IPS-NIHi7 (cell line): ENCODE measurements around the gene DGKB.
A peak's percentile ranks its signal among the peaks of the same experiment; 100 is the strongest.
"Not testable (repeated sequence)": the region's sequence is repeated elsewhere in the genome, so short reads cannot be mapped to it uniquely, and the experiment has no call there.

Experiments
- DNase-seq: peaks from one replicate; pipeline ENCODE4 v3.0.0; 2012; ENCODE audit warnings: mixed read lengths; ENCODE audit errors: extremely low spot score

The DGKB gene

GRCh38 chr7:14585232-14585631, 317.3 kb downstream of the DGKB start:
- no peak for DNase-seq

GRCh38 chr7:14583518-14583917, 319.0 kb downstream of the DGKB start:
- no peak for DNase-seq

- no peak for DNase-seq
Observed at GRCh38 chr7:14582010-14582409, 320.5 kb downstream of the DGKB start.

GRCh38 chr7:14579971-14580370, 322.6 kb downstream of the DGKB start:
- no peak for DNase-seq

GRCh38 chr7:14576578-14576977, 326.0 kb downstream of the DGKB start:
- DNase-seq, result no peak

- no peak for DNase-seq
Observed at GRCh38 chr7:14570750-14571607, 331.6 kb downstream of the DGKB start.

- DNase-seq, result no peak
Observed at GRCh38 chr7:14552060-14552459, 350.5 kb downstream of the DGKB start.

GRCh38 chr7:14551310-14551709, 351.2 kb downstream of the DGKB start:
- DNase-seq, result no peak

- DNase-seq, result no peak
Observed at GRCh38 chr7:14542624-14543023, 359.9 kb downstream of the DGKB start.

- DNase-seq, result no peak
Observed at GRCh38 chr7:14521183-14521582, 381.4 kb downstream of the DGKB start.

GRCh38 chr7:14510268-14510667, 392.3 kb downstream of the DGKB start:
- no peak for DNase-seq

GRCh38 chr7:14507617-14508016, 394.9 kb downstream of the DGKB start:
- DNase-seq, result no peak

- DNase-seq, result no peak
Observed at GRCh38 chr7:14505906-14506305, 396.6 kb downstream of the DGKB start.

GRCh38 chr7:14504134-14504533, 398.4 kb downstream of the DGKB start:
- DNase-seq, result peak; percentile 10

- no peak for DNase-seq
Observed at GRCh38 chr7:14503623-14504022, 398.9 kb downstream of the DGKB start.

- DNase-seq, result no peak
Observed at GRCh38 chr7:14501436-14501835, 401.1 kb downstream of the DGKB start.

GRCh38 chr7:14497390-14497789, 405.2 kb downstream of the DGKB start:
- DNase-seq, result no peak

- DNase-seq, result no peak
Observed at GRCh38 chr7:14495633-14496032, 406.9 kb downstream of the DGKB start.

GRCh38 chr7:14487701-14488395, 414.7 kb downstream of the DGKB start:
- no peak for DNase-seq

- no peak for DNase-seq
Observed at GRCh38 chr7:14483663-14484062, 418.9 kb downstream of the DGKB start.

GRCh38 chr7:14480281-14480680, 422.3 kb downstream of the DGKB start:
- no peak for DNase-seq

- no peak for DNase-seq
Observed at GRCh38 chr7:14478834-14479510, 423.6 kb downstream of the DGKB start.

- DNase-seq, result not testable (repeated sequence)
Observed at GRCh38 chr7:14461716-14462115, 440.8 kb downstream of the DGKB start.
